Spleen (tissue), 11 donors: ENCODE measurements around the gene MAGEB10. TPM values are rescaled to one million over a fixed set of nuclear protein-coding genes. Genes with fewer than 3 reads are reported as not detected.

Experiments used
- DNase-seq: peaks from one replicate; pipeline ENCODE4 v3.0.0-alpha.2; 2020
- H3K27ac ChIP-seq, 8 donors: fragments of 200-600 bp; sonication (generic) in 7 of 8; 1 replicate in 4 of 8; 2 replicates in 4 of 8; pipeline versions ENCODE4 v1.5.0 to v1.8.0; 2016 to 2021; ENCODE audit warnings: inconsistent platforms in 4 of 8, mild to moderate bottlenecking in 4 of 8, moderate library complexity in 1 of 8
- H3K27me3 ChIP-seq, 7 donors: fragments of 200-600 bp; sonication (generic) in 6 of 7; replicated peaks in 1 of 7; 1 replicate in 4 of 7; 2 replicates in 3 of 7; pipeline versions ENCODE4 v1.5.0 to v1.8.0; 2016 to 2021; ENCODE audit warnings: inconsistent platforms in 3 of 7, mild to moderate bottlenecking in 1 of 7
- H3K36me3 ChIP-seq, 6 donors: fragments of 200-600 bp; sonication (generic) in 5 of 6; 1 replicate in 4 of 6; 2 replicates in 2 of 6; pipeline versions ENCODE4 v1.5.0 to v1.8.0; 2016 to 2021; ENCODE audit warnings: inconsistent platforms in 2 of 6
- H3K4me1 ChIP-seq, 6 donors: fragments of 200-600 bp; sonication (generic) in 5 of 6; 1 replicate in 3 of 6; 2 replicates in 3 of 6; pipeline versions ENCODE4 v1.5.0 to v1.8.0; 2016 to 2021; ENCODE audit warnings: inconsistent platforms in 3 of 6
- H3K4me3 ChIP-seq, 8 donors: fragments of 200-600 bp; sonication (generic) in 7 of 8; 1 replicate in 4 of 8; 2 replicates in 4 of 8; pipeline versions ENCODE4 v1.5.0 to v1.8.0; 2016 to 2021; ENCODE audit warnings: inconsistent platforms in 4 of 8, mild to moderate bottlenecking in 4 of 8, moderate library complexity in 2 of 8
- H3K9me3 ChIP-seq, 8 donors: fragments of 200-600 bp; sonication (generic) in 7 of 8; 1 replicate in 4 of 8; 2 replicates in 4 of 8; pipeline versions ENCODE4 v1.5.0 to v1.8.0; 2016 to 2021; ENCODE audit warnings: inconsistent platforms in 4 of 8
- POLR2A ChIP-seq, 3 donors: fragments of 450-650 bp; IDR thresholded peaks; one replicate each; pipeline ENCODE4 v1.5.1; 2017; ENCODE audit warnings: antibody characterized with exemption in 3 of 3, mild to moderate bottlenecking in 1 of 3
- POLR2AphosphoS5 ChIP-seq, 3 donors: sonication (generic); formaldehyde crosslinking; IDR thresholded peaks; one replicate each; pipeline ENCODE4 v1.5.1; 2017; ENCODE audit warnings: antibody characterized with exemption in 3 of 3
- WGBS, 5 donors: extraction: QIAGEN DNeasy Blood & Tissue Kit in 3 of 5; methylation state at CpG; one replicate each; pipeline versions ENCODE4 v1.1.5 to v1.1.7; 2013 to 2018; 5-methylcytosine and 5-hydroxymethylcytosine counted together
- intact Hi-C: fragments of 100-400 bp; cut with DNase I; formaldehyde crosslinking; loops from one replicate; pipeline ENCODE4 v1.15.0; 2023; ENCODE audit warnings: low total_unique reads
- polyA plus RNA-seq, 3 donors: library from polyadenylated mRNA; stranded (reverse); fragments of 200-250 nt; gene quantifications; one replicate each; pipeline ENCODE4 v1.2.1, GENCODE V29; 2013
- total RNA-seq, 7 donors: library from RNA; depleted of rRNA in 3 of 7; stranded (reverse); fragments of >200 nt in 3 of 7; fragmentation: NEBNext Ultra II Directional in 4 of 7; extraction: Animal tissue kit (Norgen Biotek cat#: 25700) in 4 of 7; gene quantifications; one replicate each; pipeline versions ENCODE4 v1.1.0 to v1.2.1, GENCODE V29; 2016 to 2021
- TF ChIP-seq, protein P1 (sequence below), 11 experiments: fragments of 200-600 bp in 7 of 11; fragments of 450-650 bp in 4 of 11; sonication (generic) in 4 of 11; IDR thresholded peaks in 8 of 11; conservative IDR thresholded peaks in 3 of 11; 1 replicate in 7 of 11; 2 replicates in 4 of 11; pipeline versions ENCODE4 v1.4.0 to v1.8.0; 2016 to 2021; ENCODE audit warnings: antibody characterized with exemption in 11 of 11, inconsistent platforms in 4 of 11, mild to moderate bottlenecking in 1 of 11
- donor health status: healthy with polysubstance abuse.
- donor health status: DM: no; HTN: no; CAD: no; lungs with moderate emphysema.
- donor health status: DM: no; HTN: no; CAD: no.
- donor health status: Bipolar disorder and iron deficiency.
- donor health status: healthy.
- donor health status: DM: no; HTN: no; CAD: no.
- donor health status: DM: yes; HTN: yes; CAD: no.

MAGEB10 gene
- total and polyA plus RNA-seq, 10 donors = not detected

DNA sequence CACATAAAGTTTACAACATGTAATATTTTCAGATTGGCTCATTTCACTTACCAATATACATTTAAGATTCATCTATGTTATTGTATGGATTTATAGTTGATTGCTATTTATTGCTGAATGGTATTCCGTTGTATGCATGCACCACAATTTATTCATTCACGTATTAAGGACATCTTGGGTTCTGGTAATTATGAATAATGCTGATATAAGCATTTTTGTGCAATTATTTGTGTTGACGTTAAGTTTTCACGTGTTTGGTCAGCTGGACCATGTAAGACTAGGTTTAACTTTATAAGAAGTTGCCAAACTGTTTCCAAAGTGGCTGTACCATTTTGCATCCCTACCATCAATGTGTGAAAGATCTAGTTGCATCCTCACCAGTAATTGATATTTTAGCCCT lies 35.1 kb downstream of the MAGEB10 start:
- H3K4me1 ChIP-seq = no peaks in the 10 kb centered on the region
- H3K9me3 ChIP-seq = no peaks in the 10 kb centered on the region
- H3K27me3 ChIP-seq = no peaks in the 10 kb centered on the region
- intact Hi-C loops = no loop called here
- no peak for DNase-seq
- TF ChIP-seq POLR2AphosphoS5 (IDR thresholded peaks at IDR 0.05) (no peak), POLR2A (IDR thresholded peaks at IDR 0.05) (no peak)
- TF ChIP-seq, protein P1, sequence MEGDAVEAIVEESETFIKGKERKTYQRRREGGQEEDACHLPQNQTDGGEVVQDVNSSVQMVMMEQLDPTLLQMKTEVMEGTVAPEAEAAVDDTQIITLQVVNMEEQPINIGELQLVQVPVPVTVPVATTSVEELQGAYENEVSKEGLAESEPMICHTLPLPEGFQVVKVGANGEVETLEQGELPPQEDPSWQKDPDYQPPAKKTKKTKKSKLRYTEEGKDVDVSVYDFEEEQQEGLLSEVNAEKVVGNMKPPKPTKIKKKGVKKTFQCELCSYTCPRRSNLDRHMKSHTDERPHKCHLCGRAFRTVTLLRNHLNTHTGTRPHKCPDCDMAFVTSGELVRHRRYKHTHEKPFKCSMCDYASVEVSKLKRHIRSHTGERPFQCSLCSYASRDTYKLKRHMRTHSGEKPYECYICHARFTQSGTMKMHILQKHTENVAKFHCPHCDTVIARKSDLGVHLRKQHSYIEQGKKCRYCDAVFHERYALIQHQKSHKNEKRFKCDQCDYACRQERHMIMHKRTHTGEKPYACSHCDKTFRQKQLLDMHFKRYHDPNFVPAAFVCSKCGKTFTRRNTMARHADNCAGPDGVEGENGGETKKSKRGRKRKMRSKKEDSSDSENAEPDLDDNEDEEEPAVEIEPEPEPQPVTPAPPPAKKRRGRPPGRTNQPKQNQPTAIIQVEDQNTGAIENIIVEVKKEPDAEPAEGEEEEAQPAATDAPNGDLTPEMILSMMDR (IDR thresholded peaks at IDR 0.05 in 8 of 11, conservative IDR thresholded peaks at IDR 0.05 in 3 of 11) = no peak
- 50 to 81% (median 62%) methylated on average over 4 of the region's 4 CpGs for WGBS, 5 donors
- H3K4me3 ChIP-seq = no peak overlapping the region
- no peaks in the 10 kb centered on the region for H3K36me3 ChIP-seq
- H3K27ac ChIP-seq = no peak overlapping the region

DNA sequence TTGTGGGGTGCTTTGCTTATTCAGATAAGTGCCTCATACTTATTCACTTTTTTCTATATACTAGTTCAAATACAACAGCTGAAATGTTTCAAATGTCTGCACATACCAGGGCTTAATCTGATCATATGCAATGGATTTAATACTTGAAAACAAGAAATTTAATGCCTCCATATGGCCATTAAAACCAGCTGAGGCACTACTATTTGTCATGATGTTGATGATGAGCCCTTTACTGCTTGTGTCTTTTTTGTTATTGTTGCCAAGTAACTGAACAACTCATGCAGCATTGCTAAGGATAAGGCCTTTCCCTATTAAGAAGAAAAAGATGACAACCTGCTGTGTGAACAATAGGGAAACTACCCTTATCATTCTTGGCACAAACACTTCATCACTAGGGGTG lies 52.5 kb downstream of the MAGEB10 start:
- no peaks in the 10 kb centered on the region for H3K36me3 ChIP-seq
- H3K9me3 ChIP-seq = no peaks in the 10 kb centered on the region
- H3K27ac ChIP-seq = no peak overlapping the region
- H3K4me3 ChIP-seq = no peak overlapping the region
- peaks cover 0 to 3% (median 0%) of the 10 kb centered on the region in 7 donors for H3K27me3 ChIP-seq
- TF ChIP-seq, protein P1 (IDR thresholded peaks at IDR 0.05 in 8 of 11, conservative IDR thresholded peaks at IDR 0.05 in 3 of 11) = no peak
- no peak for TF ChIP-seq POLR2AphosphoS5 (IDR thresholded peaks at IDR 0.05)
- TF ChIP-seq POLR2A (IDR thresholded peaks at IDR 0.05) = no peak
- intact Hi-C loops = no loop called here
- DNase-seq = no peak
- H3K4me1 ChIP-seq = no peaks in the 10 kb centered on the region

DNA sequence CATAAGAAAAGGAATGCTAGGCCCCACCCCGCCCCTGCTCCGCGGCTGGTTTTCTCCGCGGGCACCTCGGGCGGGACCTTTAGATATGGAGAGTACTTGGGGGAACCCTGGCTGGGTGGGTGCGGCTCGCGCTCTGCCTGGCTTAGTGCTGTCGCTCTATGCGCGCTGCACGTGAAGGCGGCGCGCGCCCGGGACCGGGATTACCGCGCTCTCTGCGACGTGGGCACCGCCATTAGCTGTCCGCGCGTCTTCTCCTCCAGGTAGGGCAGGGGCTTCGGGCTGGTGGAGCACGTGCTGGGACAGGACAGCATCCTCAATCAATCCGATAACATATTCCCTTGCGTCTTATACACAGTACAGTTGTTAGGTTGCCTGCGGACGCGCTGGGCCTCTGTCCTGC lies 56.0 kb downstream of the MAGEB10 start:
- intact Hi-C loops = no loop called here
- peaks cover 0 to 3% (median 0%) of the 10 kb centered on the region in 7 donors for H3K27me3 ChIP-seq
- no peaks in the 10 kb centered on the region for H3K36me3 ChIP-seq
- DNase-seq = peak; percentile 67
- no peaks in the 10 kb centered on the region for H3K4me1 ChIP-seq
- no peak overlapping the region for H3K4me3 ChIP-seq
- H3K9me3 ChIP-seq = no peaks in the 10 kb centered on the region
- 42 to 79% (median 46%) methylated on average over 9 to 35 of the region's 35 CpGs for WGBS, 5 donors
- TF ChIP-seq, protein P1 (IDR thresholded peaks at IDR 0.05 in 8 of 11, conservative IDR thresholded peaks at IDR 0.05 in 3 of 11) = no peak
- TF ChIP-seq POLR2AphosphoS5 (IDR thresholded peaks at IDR 0.05) = no peak
- no peak overlapping the region for H3K27ac ChIP-seq

Other genes with a start within 250 kb of the MAGEB10 start
- not detected for gene DCAF8L2, start 217.6 kb upstream of the MAGEB10 start, total RNA-seq
- not detected for gene DCAF8L2, start 217.6 kb upstream of the MAGEB10 start, polyA plus RNA-seq
- gene DCAF8L1, start 173.5 kb downstream of the MAGEB10 start, total RNA-seq = not detected
- gene DCAF8L1, start 173.5 kb downstream of the MAGEB10 start, polyA plus RNA-seq = not detected